Uterus (tissue), 4 donors: ENCODE measurements around the gene PLA2G2D. TPM values are rescaled to one million over a fixed set of nuclear protein-coding genes. Genes with fewer than 3 reads are reported as not detected.

Source experiments
- DNase-seq, 2 donors: peaks; one replicate each; pipeline ENCODE4 v3.0.0-alpha.2; 2019 to 2020
- H3K27ac ChIP-seq, 2 donors: fragments of 200-600 bp; sonication (generic); 1 replicate in 1 of 2; 2 replicates in 1 of 2; pipeline ENCODE4 v1.5.1; 2016 to 2018
- H3K27me3 ChIP-seq, 2 donors: fragments of 200-600 bp; sonication (generic); one replicate each; pipeline ENCODE4 v1.5.1; 2018 to 2019; ENCODE audit warnings: control low read depth in 1 of 2
- H3K36me3 ChIP-seq, 2 donors: fragments of 200-600 bp; sonication (generic); one replicate each; pipeline ENCODE4 v1.5.1; 2019; ENCODE audit warnings: control low read depth in 1 of 2
- H3K4me1 ChIP-seq, 2 donors: fragments of 200-600 bp; sonication (generic); one replicate each; pipeline ENCODE4 v1.5.1; 2018 to 2019; ENCODE audit warnings: control low read depth in 1 of 2
- H3K4me3 ChIP-seq, 2 donors: fragments of 200-600 bp; sonication (generic); 1 replicate in 1 of 2; 2 replicates in 1 of 2; pipeline ENCODE4 v1.5.1; 2018 to 2019; ENCODE audit warnings: mild to moderate bottlenecking in 1 of 2
- H3K9me3 ChIP-seq, 2 donors: fragments of 200-600 bp; sonication (generic); one replicate each; pipeline ENCODE4 v1.5.1; 2019; ENCODE audit warnings: control low read depth in 1 of 2
- CTCF ChIP-seq, 4 experiments: fragments of 200-600 bp in 2 of 4; fragments of 450-650 bp in 2 of 4; sonication (generic) in 2 of 4; IDR thresholded peaks; one replicate each; pipeline ENCODE4 v1.5.1; 2016 to 2019; ENCODE audit warnings: antibody characterized with exemption in 4 of 4, mild to moderate bottlenecking in 2 of 4, moderate library complexity in 1 of 4
- POLR2A ChIP-seq, 2 donors: fragments of 450-650 bp; IDR thresholded peaks; one replicate each; pipeline ENCODE4 v1.6.1; 2016; ENCODE audit warnings: antibody characterized with exemption in 2 of 2, mild to moderate bottlenecking in 1 of 2, moderate library complexity in 1 of 2
- intact Hi-C: fragments of 100-400 bp; cut with DNase I; formaldehyde crosslinking; loops from one replicate; pipeline ENCODE4 v1.15.1; 2023; ENCODE audit warnings: low total_unique reads
- total RNA-seq, 4 donors: library from RNA; depleted of rRNA in 3 of 4; stranded (reverse); fragments of >200 nt in 3 of 4; gene quantifications; one replicate each; pipeline versions ENCODE4 v1.1.0 to v1.2.4, GENCODE V29; 2014 to 2023
- donor health status: DM: yes; HTN: yes; CAD: no.

Gene PLA2G2D
- total RNA-seq, 4 donors from 2014 or later, result not detected

- no peak for DNase-seq
Observed at GRCh38 chr1:20073256-20073655, 46.1 kb downstream of the PLA2G2D start.

GRCh38 chr1:20072771-20073170 is 46.6 kb downstream of the PLA2G2D start:
- H3K4me3 ChIP-seq, result no peak overlapping the region
- DNase-seq, result no peak
- no peaks in the 10 kb centered on the region for H3K4me1 ChIP-seq
- H3K36me3 ChIP-seq, result no peaks in the 10 kb centered on the region
- TF ChIP-seq CTCF (IDR thresholded peaks at IDR 0.05) (no peak), POLR2A (IDR thresholded peaks at IDR 0.05) (no peak)
- intact Hi-C loops, result no loop called here
- no peaks in the 10 kb centered on the region for H3K27me3 ChIP-seq
- H3K9me3 ChIP-seq, result no peaks in the 10 kb centered on the region
- no peak overlapping the region for H3K27ac ChIP-seq

More at GRCh38 chr1:20073256-20073655, 46.1 kb downstream of the PLA2G2D start:
- no peaks in the 10 kb centered on the region for H3K36me3 ChIP-seq
- TF ChIP-seq POLR2A (IDR thresholded peaks at IDR 0.05) (no peak), CTCF (IDR thresholded peaks at IDR 0.05) (no peak)
- no peak overlapping the region for H3K4me3 ChIP-seq
- H3K4me1 ChIP-seq, result no peaks in the 10 kb centered on the region
- intact Hi-C loops, result no loop called here
- H3K27me3 ChIP-seq, result no peaks in the 10 kb centered on the region
- no peaks in the 10 kb centered on the region for H3K9me3 ChIP-seq
- H3K27ac ChIP-seq, result no peak overlapping the region

GRCh38 chr1:20071416-20071815 is 47.9 kb downstream of the PLA2G2D start:
- intact Hi-C loops, result no loop called here
- TF ChIP-seq CTCF (IDR thresholded peaks at IDR 0.05) (no peak), POLR2A (IDR thresholded peaks at IDR 0.05) (no peak)
- H3K27ac ChIP-seq, result no peak overlapping the region
- H3K36me3 ChIP-seq, result no peaks in the 10 kb centered on the region
- DNase-seq, result no peak
- no peaks in the 10 kb centered on the region for H3K27me3 ChIP-seq
- no peaks in the 10 kb centered on the region for H3K9me3 ChIP-seq
- no peaks in the 10 kb centered on the region for H3K4me1 ChIP-seq
- no peak overlapping the region for H3K4me3 ChIP-seq

GRCh38 chr1:20070357-20070756 is 49.0 kb downstream of the PLA2G2D start:
- no peak for TF ChIP-seq POLR2A (IDR thresholded peaks at IDR 0.05)
- TF ChIP-seq CTCF (IDR thresholded peaks at IDR 0.05), result no peak
- no peaks in the 10 kb centered on the region for H3K9me3 ChIP-seq
- intact Hi-C loops, result no loop called here
- H3K4me3 ChIP-seq, result no peak overlapping the region
- DNase-seq, result no peak
- no peaks in the 10 kb centered on the region for H3K4me1 ChIP-seq
- H3K36me3 ChIP-seq, result no peaks in the 10 kb centered on the region
- no peaks in the 10 kb centered on the region for H3K27me3 ChIP-seq
- H3K27ac ChIP-seq, result no peak overlapping the region

GRCh38 chr1:20069874-20070273 is 49.5 kb downstream of the PLA2G2D start, which contains the start of gene PLA2G5:
Gene PLA2G5 (plus strand): TSS chr1:20070194. CDS start chr1:20084831, 14,637 bp downstream.
- H3K36me3 ChIP-seq, result no peaks in the 10 kb centered on the region
- H3K9me3 ChIP-seq, result no peaks in the 10 kb centered on the region
- H3K27ac ChIP-seq, result no peak within 1 kb of the TSS
- intact Hi-C loops, result no loop called here
- H3K27me3 ChIP-seq, result no peaks in the 10 kb centered on the region
- TF ChIP-seq CTCF (IDR thresholded peaks at IDR 0.05) (no peak), POLR2A (IDR thresholded peaks at IDR 0.05) (no peak)
- DNase-seq, result peak; percentile 36 to 64
- no peaks in the 10 kb centered on the region for H3K4me1 ChIP-seq
- H3K4me3 ChIP-seq, result no peak within 1 kb of the TSS
